ENCODE results near the gene GPC5.

GPC5 gene

DNA sequence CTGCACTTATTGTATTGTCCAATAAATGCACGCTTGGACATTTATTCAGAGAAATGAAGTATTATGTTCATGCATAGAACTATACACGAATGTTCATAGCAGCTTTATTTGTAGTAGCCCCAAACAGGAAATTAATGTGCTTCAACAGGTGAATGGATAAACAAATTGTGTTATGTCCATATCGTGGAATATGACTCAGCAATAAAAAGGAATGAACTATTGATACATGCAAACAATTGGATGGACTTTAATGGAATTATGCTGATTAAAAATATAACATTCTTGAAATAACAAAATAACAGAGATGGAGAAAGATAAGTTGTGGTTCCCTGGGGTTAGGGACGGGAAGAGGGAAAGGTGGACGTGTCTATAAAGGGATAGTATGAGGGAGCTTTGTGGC lies 65.9 kb downstream of the GPC5 start:
- DNase-seq: no peak

DNA sequence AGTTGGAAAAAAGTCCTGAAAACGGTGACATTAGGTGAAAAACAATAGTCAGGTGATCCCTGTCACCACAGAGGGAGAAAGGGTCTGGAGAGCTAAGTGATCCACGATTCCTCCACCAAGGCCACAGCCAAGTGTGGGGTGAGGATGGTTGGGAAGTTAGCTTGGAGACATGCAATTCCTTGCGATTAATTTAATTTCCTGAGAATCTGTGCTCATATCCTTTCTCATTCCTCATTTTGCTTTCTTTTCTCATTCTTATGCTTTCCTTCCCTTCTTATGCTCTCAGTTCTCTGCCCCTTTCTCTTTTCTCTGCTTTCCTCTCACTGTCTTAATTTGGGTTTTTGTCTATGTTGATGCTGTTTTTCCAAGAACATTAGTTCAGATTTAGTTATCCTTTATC lies 68.8 kb downstream of the GPC5 start:
- no peak for DNase-seq

DNA sequence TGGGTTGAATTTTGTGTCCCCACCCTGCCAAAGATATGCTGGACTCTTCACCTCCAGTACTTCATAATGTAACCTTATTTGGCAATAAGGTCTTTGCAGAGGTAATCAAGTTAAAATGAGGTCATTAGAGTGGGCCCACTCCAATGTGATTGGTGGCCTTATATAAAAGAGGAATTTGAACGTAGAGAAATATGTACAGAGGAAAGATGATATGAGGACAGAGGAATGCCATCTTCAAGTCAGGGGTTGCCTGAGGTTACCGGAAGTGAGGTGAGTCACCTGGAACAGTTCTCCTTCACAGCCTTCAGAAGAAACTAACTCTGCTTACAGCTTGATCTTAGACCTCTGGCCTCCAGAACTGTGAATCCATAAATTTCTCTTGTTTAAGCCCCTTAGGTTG lies 69.9 kb downstream of the GPC5 start:
- DNase-seq: no peak

- DNase-seq: no peak
Observed at GRCh38 chr13:91470084-91470621, 71.7 kb downstream of the GPC5 start.

DNA sequence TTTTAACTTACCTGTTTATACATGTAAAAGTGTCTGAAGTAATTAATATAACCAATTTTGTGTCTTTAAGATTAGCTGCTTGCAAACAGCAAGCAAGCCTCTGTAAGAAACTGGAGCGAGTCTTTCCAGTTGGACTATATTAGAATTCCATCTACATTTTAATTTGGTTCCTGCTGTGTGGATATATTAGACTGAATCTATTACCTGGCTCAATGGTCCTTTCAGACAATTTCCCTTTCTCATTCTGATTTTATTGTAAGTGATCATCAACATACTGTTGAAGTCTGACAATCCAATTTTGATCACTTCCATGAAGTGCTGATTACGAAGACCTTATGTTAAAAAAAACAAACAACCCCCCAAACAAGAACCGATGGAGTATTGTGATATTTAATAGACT lies 72.3 kb downstream of the GPC5 start:
- DNase-seq: no peak

- no peak for DNase-seq
Observed at GRCh38 chr13:91482427-91482826, 84.0 kb downstream of the GPC5 start.

- no peak for DNase-seq
Observed at GRCh38 chr13:91491980-91492379, 93.6 kb downstream of the GPC5 start.

DNA sequence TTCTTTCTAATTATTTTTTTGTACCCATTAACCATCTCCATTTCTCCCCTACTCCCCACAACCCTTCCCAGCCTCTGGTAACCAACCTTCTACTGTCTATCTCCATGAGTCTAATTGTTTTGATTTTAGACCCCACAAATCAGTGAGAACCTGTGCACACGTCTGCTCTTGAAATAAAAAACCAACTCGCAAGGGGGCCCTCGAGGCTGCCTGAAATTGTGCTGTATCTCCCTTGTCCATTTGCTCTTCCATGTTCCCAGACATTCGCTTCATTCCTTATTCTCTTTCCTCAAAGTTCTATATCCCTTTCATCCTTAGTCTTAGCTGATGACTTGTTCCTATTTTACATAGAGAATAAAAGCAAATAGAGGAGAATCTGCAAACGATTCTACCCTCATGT lies 95.0 kb downstream of the GPC5 start:
- DNase-seq: no peak

- DNase-seq: no peak
Observed at GRCh38 chr13:91498298-91498697, 99.9 kb downstream of the GPC5 start.

- no peak for DNase-seq
Observed at GRCh38 chr13:91504216-91504615, 105.8 kb downstream of the GPC5 start.

DNA sequence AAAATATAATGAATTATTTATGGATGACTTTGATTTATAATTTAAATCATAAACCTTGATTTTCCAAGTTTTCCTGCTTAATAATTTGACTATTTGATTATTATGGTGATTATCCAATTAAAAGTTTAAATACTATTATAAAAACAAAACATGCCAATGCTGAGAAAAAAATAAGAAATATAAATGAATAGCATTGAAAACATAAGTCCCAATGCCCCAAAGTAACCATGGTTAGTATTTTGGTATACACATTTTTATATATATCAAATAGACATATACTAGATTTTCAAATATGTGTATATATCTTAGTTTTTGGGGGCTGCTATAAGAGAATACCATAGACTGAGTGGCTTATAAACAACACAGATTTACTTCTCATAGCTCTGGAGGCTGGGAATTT lies 108.3 kb downstream of the GPC5 start:
- no peak for DNase-seq

GRCh38 chr13:91510058-91510457 lies 111.6 kb downstream of the GPC5 start:
- no peak for DNase-seq

DNA sequence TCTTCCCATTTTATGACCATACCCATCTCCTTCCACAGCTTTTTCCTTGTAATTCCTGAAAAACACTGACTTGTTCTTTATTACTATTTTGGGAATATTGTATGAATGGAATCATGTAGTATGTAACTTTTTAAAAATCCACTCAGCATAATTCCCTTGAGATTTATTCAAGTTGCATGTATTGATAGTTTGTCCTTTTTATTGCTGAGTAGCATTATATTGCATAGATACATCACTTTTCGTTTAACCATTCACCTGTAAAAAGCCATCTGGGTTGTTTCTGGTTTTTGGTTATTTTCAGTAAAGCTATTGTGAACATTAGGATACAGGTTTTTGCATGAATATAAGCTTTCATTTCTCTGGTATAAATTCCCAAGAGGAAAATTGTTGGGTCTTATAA lies 115.4 kb downstream of the GPC5 start:
- DNase-seq: no peak

DNA sequence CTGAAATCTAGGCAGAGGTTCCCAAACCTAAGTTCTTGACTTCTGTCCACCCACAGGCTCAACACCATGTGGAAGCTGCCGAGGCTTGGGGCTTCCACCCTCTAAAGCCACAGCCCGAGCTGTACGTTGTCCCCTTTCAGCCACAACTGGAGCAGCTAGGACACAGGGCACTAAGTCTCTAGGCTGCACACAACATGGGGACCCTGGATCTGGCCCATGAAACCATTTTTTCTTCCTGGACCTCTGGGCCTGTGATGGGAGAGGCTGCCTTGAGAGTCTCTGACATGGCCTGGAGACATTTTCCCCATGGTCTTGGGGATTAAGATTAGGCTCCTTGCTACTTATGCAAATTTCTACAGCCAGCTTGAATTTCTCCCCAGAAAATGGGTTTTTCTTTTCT lies 118.4 kb downstream of the GPC5 start:
- no peak for DNase-seq

- DNase-seq: no peak
Observed at GRCh38 chr13:91520952-91521351, 122.5 kb downstream of the GPC5 start.

DNA sequence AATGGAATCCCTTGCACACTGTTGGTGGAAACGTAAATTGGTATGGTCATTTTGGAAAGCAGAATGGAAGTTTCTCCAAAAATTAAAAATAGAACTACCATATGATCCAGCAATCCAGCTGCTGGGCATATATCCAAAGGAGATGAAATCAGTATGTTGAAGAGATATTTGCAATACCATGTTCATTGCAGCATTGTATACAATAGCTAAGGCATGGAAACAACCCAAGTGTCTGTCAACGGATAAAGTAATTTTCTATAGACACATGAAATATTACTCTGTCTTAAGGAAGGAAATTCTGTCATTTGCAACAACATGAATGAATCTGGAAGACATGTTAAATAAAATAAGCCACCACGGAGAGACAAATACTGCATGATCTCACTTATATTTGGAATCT lies 124.7 kb downstream of the GPC5 start:
- no peak for DNase-seq

- no peak for DNase-seq
Observed at GRCh38 chr13:91526543-91527033, 128.2 kb downstream of the GPC5 start.

GRCh38 chr13:91529739-91530482 lies 131.5 kb downstream of the GPC5 start:
- no peak for DNase-seq

DNA sequence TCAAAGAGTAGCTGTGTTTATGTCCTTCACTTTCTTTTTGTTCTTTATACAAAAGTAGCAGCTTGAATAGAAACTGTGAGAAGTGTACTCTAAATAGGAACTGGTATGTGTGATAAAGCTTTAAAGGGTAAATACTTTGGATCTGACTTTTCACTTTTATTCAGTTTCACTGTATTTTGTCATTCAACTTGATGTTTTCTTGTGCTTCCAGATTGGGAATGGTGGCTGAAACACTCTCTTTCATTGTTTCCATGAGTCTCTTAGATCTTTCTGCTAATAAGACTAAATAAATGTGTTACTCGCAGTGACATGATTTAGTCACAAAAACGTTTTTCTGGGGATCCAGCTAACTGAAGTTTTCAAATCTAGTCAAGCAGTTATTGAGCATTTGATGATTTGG lies 133.2 kb downstream of the GPC5 start:
- DNase-seq: no peak

- no peak for DNase-seq
Observed at GRCh38 chr13:91533354-91533753, 134.9 kb downstream of the GPC5 start.

DNA sequence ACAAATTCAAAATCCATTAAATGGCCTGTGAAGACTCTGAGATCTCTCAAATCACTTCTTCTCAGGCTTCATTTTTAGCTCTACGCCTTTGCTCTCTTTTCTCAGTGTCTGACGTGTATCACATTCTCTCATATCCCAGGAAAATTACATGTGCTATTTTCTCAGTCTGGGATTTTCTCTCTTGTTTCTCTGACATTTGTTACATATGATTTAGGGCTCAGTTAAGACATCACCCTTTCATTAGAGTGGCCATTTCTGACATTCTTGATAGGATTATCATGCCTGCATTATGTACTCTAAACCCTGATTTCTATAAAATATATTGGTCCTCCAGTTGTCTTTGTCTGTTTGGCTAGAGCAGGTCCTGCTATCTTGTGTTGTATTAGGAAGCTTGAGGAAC lies 136.6 kb downstream of the GPC5 start:
- DNase-seq: no peak

DNA sequence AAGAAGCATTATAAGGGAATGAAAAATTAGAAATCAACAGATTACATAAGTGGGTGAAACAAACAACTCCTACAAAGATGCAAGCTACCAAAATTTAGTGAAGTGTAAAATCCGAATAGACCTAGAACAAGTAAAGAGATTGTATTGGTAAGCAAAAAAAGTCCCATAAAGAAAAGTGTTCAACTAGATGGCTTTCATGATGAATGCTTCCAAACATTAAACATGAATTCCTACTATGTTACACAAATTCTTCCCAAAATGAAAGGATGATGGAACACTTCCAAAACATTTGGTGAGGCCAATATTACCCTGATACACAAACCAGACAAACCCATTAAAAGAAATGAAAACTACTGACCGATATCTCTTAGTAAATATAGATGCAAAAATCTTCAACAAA lies 139.0 kb downstream of the GPC5 start:
- DNase-seq: no peak

- DNase-seq: no peak
Observed at GRCh38 chr13:91539286-91540157, 141.1 kb downstream of the GPC5 start.

DNA sequence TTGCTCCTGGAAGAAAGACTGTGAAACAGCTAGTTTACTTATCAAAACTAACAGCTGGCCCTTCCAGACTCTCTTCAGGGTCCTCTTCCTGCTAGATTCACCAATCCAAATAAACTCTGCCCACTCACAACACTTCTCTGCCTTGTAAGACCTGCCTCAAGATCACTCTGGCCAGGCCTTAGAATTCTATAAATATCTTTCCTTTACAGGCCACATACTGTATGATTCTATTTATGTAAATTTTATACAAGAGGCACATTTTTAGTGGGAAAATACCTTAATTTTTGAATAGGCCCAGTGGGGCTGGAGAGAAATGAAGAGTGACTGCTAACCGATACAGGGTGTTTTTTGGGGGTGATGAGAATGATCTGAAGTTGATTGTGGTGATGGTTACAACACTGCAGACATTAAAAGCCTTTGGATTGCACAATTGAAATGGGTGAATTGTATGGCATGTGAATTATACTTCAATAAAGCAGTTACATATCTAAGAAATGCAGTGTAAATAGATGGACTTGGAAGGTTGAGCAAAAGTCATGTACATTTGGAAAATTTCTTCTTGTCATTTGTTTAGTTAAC lies 141.8 kb downstream of the GPC5 start:
- DNase-seq: no peak
